ENCODE measurements around the gene ZNF543.

DNA sequence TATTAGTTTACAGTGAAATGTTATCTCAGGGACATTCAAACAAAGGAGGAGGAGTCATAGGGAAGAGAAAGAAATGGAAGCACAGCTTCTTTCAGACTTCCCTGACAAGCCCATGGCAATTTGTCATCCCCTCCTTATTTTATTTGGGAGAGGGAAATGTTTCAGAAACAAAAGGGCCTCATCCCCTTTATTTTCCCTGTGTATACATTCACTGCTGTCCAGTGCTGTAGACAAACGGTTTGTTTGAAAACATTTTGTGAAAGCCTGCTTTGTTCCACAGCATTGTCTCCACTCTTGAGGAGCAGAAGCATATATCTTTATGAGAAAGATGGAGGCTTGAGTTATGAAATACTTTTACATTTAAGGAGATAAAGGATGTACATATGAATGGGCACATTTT, 27.7 kb upstream of the ZNF543 start:
- TF ChIP-seq, protein P1, sequence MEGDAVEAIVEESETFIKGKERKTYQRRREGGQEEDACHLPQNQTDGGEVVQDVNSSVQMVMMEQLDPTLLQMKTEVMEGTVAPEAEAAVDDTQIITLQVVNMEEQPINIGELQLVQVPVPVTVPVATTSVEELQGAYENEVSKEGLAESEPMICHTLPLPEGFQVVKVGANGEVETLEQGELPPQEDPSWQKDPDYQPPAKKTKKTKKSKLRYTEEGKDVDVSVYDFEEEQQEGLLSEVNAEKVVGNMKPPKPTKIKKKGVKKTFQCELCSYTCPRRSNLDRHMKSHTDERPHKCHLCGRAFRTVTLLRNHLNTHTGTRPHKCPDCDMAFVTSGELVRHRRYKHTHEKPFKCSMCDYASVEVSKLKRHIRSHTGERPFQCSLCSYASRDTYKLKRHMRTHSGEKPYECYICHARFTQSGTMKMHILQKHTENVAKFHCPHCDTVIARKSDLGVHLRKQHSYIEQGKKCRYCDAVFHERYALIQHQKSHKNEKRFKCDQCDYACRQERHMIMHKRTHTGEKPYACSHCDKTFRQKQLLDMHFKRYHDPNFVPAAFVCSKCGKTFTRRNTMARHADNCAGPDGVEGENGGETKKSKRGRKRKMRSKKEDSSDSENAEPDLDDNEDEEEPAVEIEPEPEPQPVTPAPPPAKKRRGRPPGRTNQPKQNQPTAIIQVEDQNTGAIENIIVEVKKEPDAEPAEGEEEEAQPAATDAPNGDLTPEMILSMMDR (IDR thresholded peaks at IDR 0.05; ENCODE audit: poor library complexity, severe bottlenecking), result no peak
- no peak for TF ChIP-seq POLR2AphosphoS5 (IDR thresholded peaks at IDR 0.05)
- TF ChIP-seq EP300 (conservative IDR thresholded peaks at IDR 0.05; ENCODE audit: poor library complexity, severe bottlenecking), result no peak
- no peak for TF ChIP-seq TAF1 (IDR thresholded peaks at IDR 0.05; ENCODE audit: low read depth)
- TF ChIP-seq RAD21 (conservative IDR thresholded peaks at IDR 0.05), result no peak
- TF ChIP-seq MXI1 (conservative IDR thresholded peaks at IDR 0.05; ENCODE audit: poor library complexity, severe bottlenecking), result no peak

All from neural cell (in vitro differentiated cells).